HepG2 (cell line): ENCODE measurements around the gene PBOV1.
A peak's percentile ranks its signal among the peaks of the same experiment; 100 is the strongest.

ENCODE experiments used
- CEBPB ChIP-seq: IDR thresholded peaks from 2 replicates; pipeline ENCODE4 v1.6.1; 2011; ENCODE audit warnings: low read depth, low read length, improper control_type of control experiment, borderline replicate concordance
- EP300 ChIP-seq, 3 experiments: sonication (generic) in 1 of 3; formaldehyde crosslinking in 1 of 3; IDR thresholded peaks; 2 replicates each; pipeline versions ENCODE4 v1.5.1 to v1.6.1; 2011 to 2020; ENCODE audit warnings: low read depth in 2 of 3, low read length in 2 of 3, borderline replicate concordance in 1 of 3, improper control_type of control experiment in 1 of 3, mild to moderate bottlenecking in 1 of 3, missing genetic modification reagents in 1 of 3, moderate library complexity in 1 of 3
- GATAD1 ChIP-seq: IDR thresholded peaks from 2 replicates; pipeline ENCODE4 v1.6.1; 2016; ENCODE audit warnings: missing genetic modification reagents, missing compliant biosample characterization
- IRX3 ChIP-seq: sonication (generic); formaldehyde crosslinking; IDR thresholded peaks from 2 replicates; pipeline ENCODE4 v1.8.1; 2023; ENCODE audit warnings: mild to moderate bottlenecking, low read depth, missing genetic modification reagents, borderline replicate concordance
- KAT2B ChIP-seq: fragments of 150-350 bp; IDR thresholded peaks from 2 replicates; pipeline ENCODE4 v1.6.1; 2014; ENCODE audit warnings: low read depth, low read length, borderline replicate concordance
- MEIS1 ChIP-seq: sonication (generic); formaldehyde crosslinking; IDR thresholded peaks from 2 replicates; pipeline ENCODE4 v1.9.0; 2021; ENCODE audit warnings: mild to moderate bottlenecking, missing genetic modification reagents, moderate library complexity, borderline replicate concordance
- POLR2A ChIP-seq, 2 experiments: IDR thresholded peaks; 2 replicates each; pipeline ENCODE4 v1.6.1; 2011; ENCODE audit warnings: low read depth in 2 of 2, low read length in 2 of 2, mild to moderate bottlenecking in 1 of 2, moderate library complexity in 1 of 2; ENCODE audit not compliant: insufficient read depth in 1 of 2
- SMC3 ChIP-seq: IDR thresholded peaks from 2 replicates; pipeline ENCODE4 v1.6.1; 2011; ENCODE audit warnings: low read length, improper control_type of control experiment
- TF ChIP-seq, protein P1 (sequence below): sonication (generic); formaldehyde crosslinking; IDR thresholded peaks from 2 replicates; pipeline ENCODE4 v1.5.0; 2020; ENCODE audit warnings: mild to moderate bottlenecking, missing genetic modification reagents, moderate library complexity
- TF ChIP-seq, protein P2 (sequence below): sonication (generic); formaldehyde crosslinking; IDR thresholded peaks from 2 replicates; pipeline ENCODE4 v1.8.1; 2023; ENCODE audit warnings: mild to moderate bottlenecking, missing genetic modification reagents
- TF ChIP-seq, protein P3 (sequence below): sonication (generic); formaldehyde crosslinking; conservative IDR thresholded peaks from 2 replicates; pipeline ENCODE4 v1.4.0; 2020; ENCODE audit warnings: missing genetic modification reagents

- TF ChIP-seq KAT2B (no peak), SMC3 (no peak), MEIS1 (CRISPR knock-in tag) (no peak), IRX3 (CRISPR knock-in tag) (no peak), POLR2A (IDR thresholded peaks at IDR 0.05; ENCODE audit: insufficient read depth in 1 of 2, low read depth in 2 of 2, low read length in 2 of 2) (no peak), EP300 (IDR thresholded peaks at IDR 0.05; ENCODE audit: low read depth in 2 of 2, low read length in 2 of 2) (peak in 1 of 2 experiments; percentile 58; a peak in 1 of 4 replicates), EP300 (CRISPR knock-in tag; IDR thresholded peaks at IDR 0.05; ENCODE audit: borderline replicate concordance) (no peak; the same call in 1 of the 2 replicates), CEBPB (no peak), GATAD1 (CRISPR knock-in tag) (0 out of 2 replicates have a peak, but pooled peaks have one; percentile 30)
- TF ChIP-seq, protein P1, sequence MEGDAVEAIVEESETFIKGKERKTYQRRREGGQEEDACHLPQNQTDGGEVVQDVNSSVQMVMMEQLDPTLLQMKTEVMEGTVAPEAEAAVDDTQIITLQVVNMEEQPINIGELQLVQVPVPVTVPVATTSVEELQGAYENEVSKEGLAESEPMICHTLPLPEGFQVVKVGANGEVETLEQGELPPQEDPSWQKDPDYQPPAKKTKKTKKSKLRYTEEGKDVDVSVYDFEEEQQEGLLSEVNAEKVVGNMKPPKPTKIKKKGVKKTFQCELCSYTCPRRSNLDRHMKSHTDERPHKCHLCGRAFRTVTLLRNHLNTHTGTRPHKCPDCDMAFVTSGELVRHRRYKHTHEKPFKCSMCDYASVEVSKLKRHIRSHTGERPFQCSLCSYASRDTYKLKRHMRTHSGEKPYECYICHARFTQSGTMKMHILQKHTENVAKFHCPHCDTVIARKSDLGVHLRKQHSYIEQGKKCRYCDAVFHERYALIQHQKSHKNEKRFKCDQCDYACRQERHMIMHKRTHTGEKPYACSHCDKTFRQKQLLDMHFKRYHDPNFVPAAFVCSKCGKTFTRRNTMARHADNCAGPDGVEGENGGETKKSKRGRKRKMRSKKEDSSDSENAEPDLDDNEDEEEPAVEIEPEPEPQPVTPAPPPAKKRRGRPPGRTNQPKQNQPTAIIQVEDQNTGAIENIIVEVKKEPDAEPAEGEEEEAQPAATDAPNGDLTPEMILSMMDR: no peak
- TF ChIP-seq, protein P2, sequence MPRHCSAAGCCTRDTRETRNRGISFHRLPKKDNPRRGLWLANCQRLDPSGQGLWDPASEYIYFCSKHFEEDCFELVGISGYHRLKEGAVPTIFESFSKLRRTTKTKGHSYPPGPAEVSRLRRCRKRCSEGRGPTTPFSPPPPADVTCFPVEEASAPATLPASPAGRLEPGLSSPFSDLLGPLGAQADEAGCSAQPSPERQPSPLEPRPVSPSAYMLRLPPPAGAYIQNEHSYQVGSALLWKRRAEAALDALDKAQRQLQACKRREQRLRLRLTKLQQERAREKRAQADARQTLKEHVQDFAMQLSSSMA (CRISPR knock-in tag): no peak
- TF ChIP-seq, protein P3, sequence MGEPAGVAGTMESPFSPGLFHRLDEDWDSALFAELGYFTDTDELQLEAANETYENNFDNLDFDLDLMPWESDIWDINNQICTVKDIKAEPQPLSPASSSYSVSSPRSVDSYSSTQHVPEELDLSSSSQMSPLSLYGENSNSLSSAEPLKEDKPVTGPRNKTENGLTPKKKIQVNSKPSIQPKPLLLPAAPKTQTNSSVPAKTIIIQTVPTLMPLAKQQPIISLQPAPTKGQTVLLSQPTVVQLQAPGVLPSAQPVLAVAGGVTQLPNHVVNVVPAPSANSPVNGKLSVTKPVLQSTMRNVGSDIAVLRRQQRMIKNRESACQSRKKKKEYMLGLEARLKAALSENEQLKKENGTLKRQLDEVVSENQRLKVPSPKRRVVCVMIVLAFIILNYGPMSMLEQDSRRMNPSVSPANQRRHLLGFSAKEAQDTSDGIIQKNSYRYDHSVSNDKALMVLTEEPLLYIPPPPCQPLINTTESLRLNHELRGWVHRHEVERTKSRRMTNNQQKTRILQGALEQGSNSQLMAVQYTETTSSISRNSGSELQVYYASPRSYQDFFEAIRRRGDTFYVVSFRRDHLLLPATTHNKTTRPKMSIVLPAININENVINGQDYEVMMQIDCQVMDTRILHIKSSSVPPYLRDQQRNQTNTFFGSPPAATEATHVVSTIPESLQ: no peak
Observed at GRCh38 chr6:138248878-138249277, 30.6 kb upstream of the PBOV1 start.
